Measurements from ENCODE around the gene FMO5. TPM values are rescaled to one million over a fixed set of nuclear protein-coding genes. Genes with fewer than 3 reads are reported as not detected.

The FMO5 gene
- total RNA-seq, 1 donor from 2014 or later: 0.47 TPM

DNA sequence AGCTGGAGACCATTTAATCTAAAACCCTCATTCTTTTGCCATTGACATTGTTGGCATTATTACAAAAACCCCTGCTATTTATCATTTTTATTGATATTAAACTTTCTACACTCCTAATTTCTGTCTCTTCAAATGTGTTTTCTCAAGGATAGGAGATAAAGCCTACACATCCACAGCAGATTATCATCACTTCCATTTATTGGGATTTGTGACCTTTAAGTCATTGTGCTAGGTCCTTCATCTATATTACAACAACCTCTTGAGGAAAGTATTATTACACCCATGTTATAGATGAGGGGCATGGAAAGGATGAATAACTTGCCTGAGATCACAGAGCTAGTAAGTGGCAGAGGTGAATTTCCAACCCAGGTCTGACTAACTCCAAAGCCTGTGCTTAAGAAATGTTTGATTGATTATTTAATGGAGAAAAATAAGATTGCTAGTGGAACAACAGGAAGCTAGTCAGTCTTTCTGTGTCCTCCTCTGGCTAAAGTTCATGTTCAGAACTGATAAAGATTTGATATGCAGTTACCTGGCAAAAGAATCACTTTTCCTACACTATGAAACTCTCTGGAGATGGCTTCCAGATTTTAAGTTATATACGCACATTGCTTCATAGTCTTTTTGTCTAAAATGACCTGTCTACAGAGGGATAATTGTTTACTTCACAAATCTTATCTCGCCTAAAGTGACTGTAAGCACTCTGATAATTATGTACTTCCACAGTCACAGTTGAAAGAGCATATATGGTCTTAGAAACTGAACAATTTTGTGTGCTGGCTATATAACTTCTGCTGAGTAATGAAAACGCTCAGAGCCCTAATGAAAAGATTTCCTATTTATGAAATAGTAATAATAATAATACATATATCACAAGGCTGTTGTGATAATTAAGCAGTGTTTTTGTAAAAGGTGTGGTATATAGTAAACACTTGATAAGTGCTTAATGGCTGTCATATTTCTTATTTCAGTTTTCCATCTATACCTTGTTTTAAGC is 15.0 kb downstream of the FMO5 start:
- H3K4me3 Mint-ChIP-seq: no peak overlapping the region
- H3K27me3 Mint-ChIP-seq (ENCODE audit: low read depth): no peaks in the 10 kb centered on the region
- TF ChIP-seq, protein P1, sequence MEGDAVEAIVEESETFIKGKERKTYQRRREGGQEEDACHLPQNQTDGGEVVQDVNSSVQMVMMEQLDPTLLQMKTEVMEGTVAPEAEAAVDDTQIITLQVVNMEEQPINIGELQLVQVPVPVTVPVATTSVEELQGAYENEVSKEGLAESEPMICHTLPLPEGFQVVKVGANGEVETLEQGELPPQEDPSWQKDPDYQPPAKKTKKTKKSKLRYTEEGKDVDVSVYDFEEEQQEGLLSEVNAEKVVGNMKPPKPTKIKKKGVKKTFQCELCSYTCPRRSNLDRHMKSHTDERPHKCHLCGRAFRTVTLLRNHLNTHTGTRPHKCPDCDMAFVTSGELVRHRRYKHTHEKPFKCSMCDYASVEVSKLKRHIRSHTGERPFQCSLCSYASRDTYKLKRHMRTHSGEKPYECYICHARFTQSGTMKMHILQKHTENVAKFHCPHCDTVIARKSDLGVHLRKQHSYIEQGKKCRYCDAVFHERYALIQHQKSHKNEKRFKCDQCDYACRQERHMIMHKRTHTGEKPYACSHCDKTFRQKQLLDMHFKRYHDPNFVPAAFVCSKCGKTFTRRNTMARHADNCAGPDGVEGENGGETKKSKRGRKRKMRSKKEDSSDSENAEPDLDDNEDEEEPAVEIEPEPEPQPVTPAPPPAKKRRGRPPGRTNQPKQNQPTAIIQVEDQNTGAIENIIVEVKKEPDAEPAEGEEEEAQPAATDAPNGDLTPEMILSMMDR (conservative IDR thresholded peaks at IDR 0.05): no peak
- no peak overlapping the region for H3K27ac Mint-ChIP-seq (ENCODE audit: unreplicated experiment)
- H3K4me1 Mint-ChIP-seq: no peaks in the 10 kb centered on the region
- H3K9me3 Mint-ChIP-seq: no peaks in the 10 kb centered on the region
- no peak for DNase-seq (ENCODE audit: low read depth, low spot score)
- no peaks in the 10 kb centered on the region for H3K36me3 Mint-ChIP-seq (ENCODE audit: low read depth)

- Mint-ChIP-seq H3K36me3 (ENCODE audit: low read depth) (peaks cover 5% of the 10 kb centered on the region), H3K9me3 (peaks cover 2% of the 10 kb centered on the region), H3K27me3 (ENCODE audit: low read depth) (no peaks in the 10 kb centered on the region), H3K27ac (ENCODE audit: unreplicated experiment) (no peak overlapping the region), H3K4me1 (no peaks in the 10 kb centered on the region), H3K4me3 (no peak overlapping the region)
- TF ChIP-seq, protein P1 (conservative IDR thresholded peaks at IDR 0.05): no peak
- DNase-seq (ENCODE audit: low read depth, low spot score): no peak
Observed at GRCh38 chr1:147208619-147209018, 16.5 kb downstream of the FMO5 start.

DNA sequence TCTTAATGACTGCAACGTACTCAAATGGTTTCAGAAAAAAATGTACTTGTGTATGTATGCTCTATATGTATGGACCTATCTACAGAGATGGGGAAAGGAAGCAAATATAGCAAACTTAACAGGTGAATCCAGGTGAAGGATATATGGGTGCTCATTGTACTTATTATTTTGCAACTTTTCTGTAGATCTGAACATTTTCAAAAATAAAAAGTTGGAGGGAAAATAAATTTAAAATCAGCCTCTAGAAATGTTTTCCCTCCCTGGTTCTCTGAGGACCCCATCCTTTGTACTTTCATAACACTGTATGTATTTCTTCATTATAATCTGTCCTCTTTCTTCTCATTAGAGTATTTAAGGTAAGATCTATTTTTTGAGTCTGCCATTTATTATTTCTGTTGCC is 17.9 kb downstream of the FMO5 start:
- H3K36me3 Mint-ChIP-seq (ENCODE audit: low read depth): peaks cover 13% of the 10 kb centered on the region
- no peak overlapping the region for H3K4me3 Mint-ChIP-seq
- H3K4me1 Mint-ChIP-seq: no peaks in the 10 kb centered on the region
- H3K27me3 Mint-ChIP-seq (ENCODE audit: low read depth): no peaks in the 10 kb centered on the region
- TF ChIP-seq, protein P1 (conservative IDR thresholded peaks at IDR 0.05): no peak
- no peak for DNase-seq (ENCODE audit: low read depth, low spot score)
- H3K27ac Mint-ChIP-seq (ENCODE audit: unreplicated experiment): no peak overlapping the region
- H3K9me3 Mint-ChIP-seq: peaks cover 2% of the 10 kb centered on the region

DNA sequence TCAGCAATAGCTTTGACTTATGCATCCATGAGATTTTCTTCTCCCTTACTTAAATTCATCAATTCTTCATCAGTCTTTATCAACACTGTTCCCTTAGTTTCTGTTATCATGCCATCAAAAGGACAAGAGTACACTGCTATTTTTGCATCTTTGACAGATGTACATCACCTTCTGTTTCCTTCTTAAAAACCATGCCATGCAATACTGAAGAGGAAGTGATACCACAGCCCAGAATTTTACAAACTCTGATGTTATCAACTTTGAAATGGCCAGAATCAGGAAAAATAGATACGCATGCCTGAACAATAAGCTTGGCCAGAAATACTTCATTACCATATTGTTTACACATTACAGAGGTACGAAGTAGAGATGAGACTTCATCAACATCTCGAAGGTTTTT is 21.1 kb downstream of the FMO5 start:
- H3K9me3 Mint-ChIP-seq: peaks cover 2% of the 10 kb centered on the region

GRCh38 chr1:147202576-147202975 is 22.6 kb downstream of the FMO5 start:
- Mint-ChIP-seq H3K27ac (ENCODE audit: unreplicated experiment) (no peak overlapping the region), H3K4me3 (no peak overlapping the region), H3K36me3 (ENCODE audit: low read depth) (peaks cover 14% of the 10 kb centered on the region), H3K27me3 (ENCODE audit: low read depth) (no peaks in the 10 kb centered on the region), H3K9me3 (peaks cover 2% of the 10 kb centered on the region), H3K4me1 (no peaks in the 10 kb centered on the region)
- TF ChIP-seq, protein P1 (conservative IDR thresholded peaks at IDR 0.05): no peak
- no peak for DNase-seq (ENCODE audit: low read depth, low spot score)

More for the DNA sequence above, 21.1 kb downstream of the FMO5 start:
- Mint-ChIP-seq H3K4me3 (no peak overlapping the region), H3K27ac (ENCODE audit: unreplicated experiment) (no peak overlapping the region), H3K36me3 (ENCODE audit: low read depth) (peaks cover 13% of the 10 kb centered on the region), H3K27me3 (ENCODE audit: low read depth) (no peaks in the 10 kb centered on the region), H3K4me1 (no peaks in the 10 kb centered on the region)
- DNase-seq (ENCODE audit: low read depth, low spot score): no peak
- TF ChIP-seq, protein P1 (conservative IDR thresholded peaks at IDR 0.05): no peak

All from neural crest cell (in vitro differentiated cells).